HG02623 (cell line): ENCODE data around the gene CAMK4.

ENCODE experiments used
- ATAC-seq: cut with Tn5 transposase; IDR thresholded peaks from one replicate; pipeline ENCODE4 v1.9.1; 2021; ENCODE audit warnings: moderate library complexity; ENCODE audit not compliant: unreplicated experiment

Gene CAMK4

GRCh38 chr5:111228520-111229220 lies 4.5 kb downstream of the CAMK4 start:
- no peak for ATAC-seq

- no peak for ATAC-seq
Observed at GRCh38 chr5:111229221-111229835, 5.1 kb downstream of the CAMK4 start.

- ATAC-seq, result peak; percentile 26
Observed at GRCh38 chr5:111229871-111230810, 6.0 kb downstream of the CAMK4 start.

- no peak for ATAC-seq
Observed at GRCh38 chr5:111231119-111231518, 6.9 kb downstream of the CAMK4 start.

GRCh38 chr5:111232311-111233051 lies 8.3 kb downstream of the CAMK4 start:
- ATAC-seq, result no peak

- ATAC-seq, result no peak
Observed at GRCh38 chr5:111233052-111233374, 8.8 kb downstream of the CAMK4 start.

- ATAC-seq, result no peak
Observed at GRCh38 chr5:111234125-111234524, 9.9 kb downstream of the CAMK4 start.

GRCh38 chr5:111235635-111236034 lies 11.5 kb downstream of the CAMK4 start:
- ATAC-seq, result no peak

- ATAC-seq, result no peak
Observed at GRCh38 chr5:111236348-111236747, 12.2 kb downstream of the CAMK4 start.

- no peak for ATAC-seq
Observed at GRCh38 chr5:111236995-111237394, 12.8 kb downstream of the CAMK4 start.

- ATAC-seq, result no peak
Observed at GRCh38 chr5:111237470-111237869, 13.3 kb downstream of the CAMK4 start.

GRCh38 chr5:111238431-111239225 lies 14.4 kb downstream of the CAMK4 start:
- ATAC-seq, result no peak

- no peak for ATAC-seq
Observed at GRCh38 chr5:111241696-111242095, 17.5 kb downstream of the CAMK4 start.

GRCh38 chr5:111242606-111243005 lies 18.4 kb downstream of the CAMK4 start:
- no peak for ATAC-seq

GRCh38 chr5:111243318-111243717 lies 19.1 kb downstream of the CAMK4 start:
- no peak for ATAC-seq

GRCh38 chr5:111245654-111246053 lies 21.5 kb downstream of the CAMK4 start:
- no peak for ATAC-seq

GRCh38 chr5:111246459-111246858 lies 22.3 kb downstream of the CAMK4 start:
- no peak for ATAC-seq

GRCh38 chr5:111248571-111248970 lies 24.4 kb downstream of the CAMK4 start:
- ATAC-seq, result no peak

- ATAC-seq, result no peak
Observed at GRCh38 chr5:111251921-111252320, 27.7 kb downstream of the CAMK4 start.

- peak; percentile 55 for ATAC-seq
Observed at GRCh38 chr5:111252799-111253545, 28.8 kb downstream of the CAMK4 start.
